IMR-90 (cell line): ENCODE measurements around the gene RGMB. TPM values are rescaled to one million over a fixed set of nuclear protein-coding genes. Genes with fewer than 3 reads are reported as not detected.

Experiments used
- ATAC-seq: fragments of 200-7000 bp; cut with Tn5 transposase; 2 replicates; pipeline ENCODE4 v1.9.1; 2020; ENCODE audit warnings: low read depth, mild to moderate bottlenecking, moderate library complexity
- BruUV-seq: library from RNA; stranded (reverse); fragments of 400-500 nt; replicated peaks from 2 replicates; lab custom pipeline; 2021; lab: Mats Ljungman, UMichigan
- CTCF ChIA-PET: fragments of 300-600 bp; formaldehyde crosslinking; extraction: SDS; loops from one replicate; lab custom pipeline; 2021; ENCODE audit warnings: antibody characterized with exemption; lab: Yijun Ruan, JAX
- POLR2A ChIA-PET: fragments of 300-600 bp; sonication (Branson Sonifier 250); formaldehyde crosslinking; loops from one replicate; lab custom pipeline; 2022; ENCODE audit warnings: antibody characterized with exemption; ENCODE audit not compliant: unreplicated experiment; lab: Charles Lee
- DNase-seq: peaks from one replicate; pipeline ENCODE4 v3.0.0; 2013
- H2AFZ ChIP-seq: replicated peaks from 2 replicates; pipeline ENCODE3; 2013; ENCODE audit warnings: low read length, mild to moderate bottlenecking; ENCODE audit not compliant: poor library complexity
- H2AK5ac ChIP-seq: 2 replicates; pipeline ENCODE4 v1.6.1; 2013; ENCODE audit warnings: low read depth, low read length, inconsistent platforms
- H2AK9ac ChIP-seq: replicated peaks from 2 replicates; pipeline ENCODE3; 2013; ENCODE audit warnings: mild to moderate bottlenecking, low read depth, low read length, moderate library complexity; ENCODE audit not compliant: poor library complexity
- H2BK120ac ChIP-seq: 2 replicates; pipeline ENCODE4 v1.6.1; 2013; ENCODE audit warnings: low read depth, low read length, inconsistent platforms
- H2BK15ac ChIP-seq: 3 replicates; pipeline ENCODE4 v1.6.1; 2013; ENCODE audit warnings: low read depth, low read length, inconsistent platforms
- H2BK20ac ChIP-seq: 2 replicates; pipeline ENCODE4 v1.6.1; 2013; ENCODE audit warnings: low read depth, mild to moderate bottlenecking, inconsistent platforms, low read length, moderate library complexity
- H2BK5ac ChIP-seq: 2 replicates; pipeline ENCODE4 v1.6.1; 2013; ENCODE audit warnings: mild to moderate bottlenecking, low read depth, low read length, inconsistent platforms; ENCODE audit not compliant: poor library complexity, severe bottlenecking
- H3K14ac ChIP-seq: replicated peaks from 2 replicates; pipeline ENCODE4 v1.6.1; 2013; ENCODE audit warnings: low read depth, low read length, inconsistent platforms
- H3K18ac ChIP-seq: 2 replicates; pipeline ENCODE4 v1.6.1; 2013; ENCODE audit warnings: low read depth, low read length, control low read depth
- H3K23ac ChIP-seq: 2 replicates; pipeline ENCODE4 v1.6.1; 2013; ENCODE audit warnings: low read depth, low read length, inconsistent platforms
- H3K27ac ChIP-seq: 2 replicates; pipeline ENCODE4 v1.5.1; 2013; ENCODE audit warnings: mild to moderate bottlenecking, control low read depth, low read length; ENCODE audit not compliant: insufficient read depth
- H3K27me3 ChIP-seq: 2 replicates; pipeline ENCODE4 v1.6.1; 2013; ENCODE audit warnings: low read length; ENCODE audit not compliant: control insufficient read depth, insufficient read depth
- H3K36me3 ChIP-seq: 2 replicates; pipeline ENCODE4 v1.6.1; 2013; ENCODE audit warnings: low read length, mixed read lengths; ENCODE audit not compliant: control insufficient read depth, insufficient read depth
- H3K4ac ChIP-seq: 2 replicates; pipeline ENCODE4 v1.6.1; 2013; ENCODE audit warnings: low read depth, low read length, inconsistent platforms
- H3K4me1 ChIP-seq: 2 replicates; pipeline ENCODE4 v1.6.1; 2013; ENCODE audit warnings: low read length, mixed read lengths; ENCODE audit not compliant: control insufficient read depth, insufficient read depth
- H3K4me2 ChIP-seq: 2 replicates; pipeline ENCODE4 v1.6.1; 2013; ENCODE audit warnings: low read depth, mild to moderate bottlenecking, control low read depth, low read length, moderate library complexity
- H3K4me3 ChIP-seq: 2 replicates; pipeline ENCODE4 v1.5.1; 2013; ENCODE audit warnings: low read depth, mild to moderate bottlenecking, control low read depth, low read length, moderate library complexity; ENCODE audit not compliant: insufficient read depth
- H3K56ac ChIP-seq: 2 replicates; pipeline ENCODE4 v1.6.1; 2013; ENCODE audit warnings: low read length, inconsistent platforms; ENCODE audit not compliant: insufficient read depth; ENCODE audit errors: extremely low read depth
- H3K79me1 ChIP-seq, 2 experiments: 2 replicates each; pipeline ENCODE4 v1.6.1; 2013; ENCODE audit warnings: low read length in 2 of 2, inconsistent platforms in 1 of 2, low read depth in 1 of 2
- H3K9ac ChIP-seq: 2 replicates; pipeline ENCODE4 v1.6.1; 2013; ENCODE audit warnings: low read depth, low read length, control low read depth
- H3K9me1 ChIP-seq: 2 replicates; pipeline ENCODE4 v1.6.1; 2013; ENCODE audit warnings: low read length, inconsistent platforms; ENCODE audit not compliant: insufficient read depth
- H3K9me3 ChIP-seq: 2 replicates; pipeline ENCODE4 v1.6.1; 2013; ENCODE audit warnings: low read length; ENCODE audit not compliant: control insufficient read depth, insufficient read depth
- H4K20me1 ChIP-seq: 2 replicates; pipeline ENCODE4 v1.6.1; 2013; ENCODE audit warnings: low read length, inconsistent platforms; ENCODE audit not compliant: insufficient read depth
- H4K5ac ChIP-seq: 2 replicates; pipeline ENCODE4 v1.6.1; 2013; ENCODE audit warnings: mild to moderate bottlenecking, low read depth, low read length, control low read depth
- H4K8ac ChIP-seq, 2 experiments: 2 replicates each; pipeline ENCODE4 v1.6.1; 2013; ENCODE audit warnings: low read depth in 2 of 2, low read length in 2 of 2, control low read depth in 1 of 2, inconsistent platforms in 1 of 2
- H4K91ac ChIP-seq: 2 replicates; pipeline ENCODE4 v1.6.1; 2013; ENCODE audit warnings: low read depth, low read length, inconsistent platforms; ENCODE audit not compliant: insufficient read depth
- BHLHE40 ChIP-seq: fragments of 150-350 bp; IDR thresholded peaks from 2 replicates; pipeline ENCODE4 v1.6.1; 2016; ENCODE audit warnings: mild to moderate bottlenecking, low read depth, low read length
- MAZ ChIP-seq: IDR thresholded peaks from 2 replicates; pipeline ENCODE4 v1.6.1; 2012; ENCODE audit warnings: low read depth, mild to moderate bottlenecking, low read length, improper control_type of control experiment, moderate library complexity, borderline replicate concordance
- MXI1 ChIP-seq: IDR thresholded peaks from 2 replicates; pipeline ENCODE4 v1.6.1; 2012; ENCODE audit warnings: low read depth, mild to moderate bottlenecking, low read length, moderate library complexity, borderline replicate concordance
- NFE2L2 ChIP-seq: fragments of 150-350 bp; IDR thresholded peaks from 2 replicates; pipeline ENCODE4 v1.6.1; 2016; ENCODE audit warnings: low read depth, mild to moderate bottlenecking, low read length
- POLR2A ChIP-seq: IDR thresholded peaks from 2 replicates; pipeline ENCODE4 v1.6.1; 2012; ENCODE audit warnings: mild to moderate bottlenecking, low read depth, low read length
- RCOR1 ChIP-seq: IDR thresholded peaks from 2 replicates; pipeline ENCODE4 v1.6.1; 2012; ENCODE audit warnings: mild to moderate bottlenecking, low read length, improper control_type of control experiment; ENCODE audit not compliant: insufficient replicate concordance
- SMC3 ChIP-seq: fragments of 150-350 bp; IDR thresholded peaks from 2 replicates; pipeline ENCODE4 v1.6.1; 2016; ENCODE audit warnings: low read depth, mild to moderate bottlenecking, antibody characterized with exemption, low read length, moderate library complexity
- whole genome bisulfite sequencing, 2 experiments: methylation state at CpG; one replicate each; pipeline versions ENCODE4 v1.1.5 to v1.1.7; 2013; ENCODE audit warnings: missing lambda C conversion rate in 2 of 2; ENCODE audit not compliant: insufficient read length in 1 of 2; ENCODE audit errors: extremely low coverage in 2 of 2; 5-methylcytosine and 5-hydroxymethylcytosine counted together
- dilution Hi-C: fragments of 300-500 bp; cut with HindIII; formaldehyde crosslinking; loops from one replicate; pipeline ENCODE4 v1.14.3; 2018; ENCODE audit warnings: low sequenced_read_pairs; ENCODE audit not compliant: unreplicated experiment
- in situ Hi-C: fragments of 300-500 bp; cut with MboI; formaldehyde crosslinking; loops from 3 replicates; pipeline ENCODE4 v1.14.3; 2019; ENCODE audit warnings: low sequenced_read_pairs, inconsistent platforms, mixed read lengths
- intact Hi-C: fragments of 100-400 bp; cut with micrococcal nuclease; formaldehyde crosslinking; loops from 2 replicates; pipeline ENCODE4 v1.10.0; 2022
- polyA plus RNA-seq, 3 experiments: library from polyadenylated mRNA; depleted of rRNA; stranded (reverse); fragments of >200 nt; gene quantifications; 2 replicates each; pipeline ENCODE4 v1.2.3, GENCODE V29; 2012; ENCODE audit warnings: low replicate concordance in 1 of 3
- total RNA-seq: library from RNA; depleted of rRNA; stranded (reverse); fragments of >200 nt; gene quantifications from 2 replicates; pipeline ENCODE4 v1.2.3, GENCODE V29; 2012

RGMB gene
- total and polyA plus RNA-seq, 2 of the 4 experiments (the other 2 are of a cell fraction): 74.4 to 129 TPM

- H3K23ac ChIP-seq: no peak overlapping the region
- H3K36me3 ChIP-seq: no peaks in the 10 kb centered on the region
- no peaks in the 10 kb centered on the region for H3K9me1 ChIP-seq
- ATAC-seq (no peak), DNase-seq (no peak)
- in situ Hi-C loops (no loop called here), dilution Hi-C loops (no loop called here), intact Hi-C loops (no loop called here)
- H3K4me3 ChIP-seq: no peak overlapping the region
- H2BK20ac ChIP-seq: no peak overlapping the region
- no peak overlapping the region for H2BK120ac ChIP-seq
- H3K18ac ChIP-seq: no peak overlapping the region
- no peak overlapping the region for H4K91ac ChIP-seq
- CTCF ChIA-PET: no interaction called here
- no peak overlapping the region for H3K4me2 ChIP-seq
- no peak overlapping the region for H4K8ac ChIP-seq
- WGBS, 2 experiments: 61% methylated on average over 2 of the region's 6 CpGs; no CpG with 5 or more reads in 1 of the 2 experiments
- no peak overlapping the region for H2AFZ ChIP-seq
- no peak overlapping the region for H3K56ac ChIP-seq
- H3K79me1 ChIP-seq: no peaks in the 10 kb centered on the region
- H4K20me1 ChIP-seq: no peaks in the 10 kb centered on the region
- H3K9ac ChIP-seq: no peak overlapping the region
- no peak overlapping the region for H2BK15ac ChIP-seq
- H4K5ac ChIP-seq: no peak overlapping the region
- no peak overlapping the region for H3K14ac ChIP-seq
- H3K4ac ChIP-seq: no peak overlapping the region
- no TSS peak for BruUV-seq
- no peak overlapping the region for H2AK9ac ChIP-seq
- no peaks in the 10 kb centered on the region for H3K27me3 ChIP-seq
- no peaks in the 10 kb centered on the region for H3K4me1 ChIP-seq
- H2AK5ac ChIP-seq: no peak overlapping the region
- no peak for TF ChIP-seq BHLHE40
- no peak for TF ChIP-seq POLR2A
- TF ChIP-seq MXI1: no peak
- TF ChIP-seq NFE2L2: no peak
- TF ChIP-seq RCOR1: no peak
- no peak for TF ChIP-seq MAZ
- TF ChIP-seq SMC3: no peak
- H2BK5ac ChIP-seq: no peak overlapping the region
- POLR2A ChIA-PET: no interaction called here
- no peak overlapping the region for H3K27ac ChIP-seq
- no peaks in the 10 kb centered on the region for H3K9me3 ChIP-seq
Observed at GRCh38 chr5:98816582-98817222, 43.2 kb downstream of the RGMB start.
